Neural progenitor cell (in vitro differentiated cells): ENCODE measurements around the gene MARS1. TPM values are rescaled to one million over a fixed set of nuclear protein-coding genes. Genes with fewer than 3 reads are reported as not detected.

Experiments used
- DNase-seq: peaks from one replicate; pipeline ENCODE4 v3.0.0-alpha.2; 2016; ENCODE audit warnings: low spot score
- H2AFZ ChIP-seq: fragments of 200-600 bp; sonication (generic); replicated peaks from 2 replicates; pipeline ENCODE4 v1.6.1; 2016; ENCODE audit warnings: antibody characterized with exemption
- H3F3A ChIP-seq: fragments of 200-600 bp; sonication (generic); 2 replicates; pipeline ENCODE4 v1.6.1; 2016; ENCODE audit warnings: antibody characterized with exemption, low read depth
- H3K27ac ChIP-seq: fragments of 200-600 bp; sonication (generic); 2 replicates; pipeline ENCODE4 v1.5.1; 2016; ENCODE audit warnings: mild to moderate bottlenecking
- H3K27me3 ChIP-seq: fragments of 200-600 bp; sonication (generic); 2 replicates; pipeline ENCODE4 v1.6.1; 2016; ENCODE audit warnings: mild to moderate bottlenecking, moderate library complexity
- H3K36me3 ChIP-seq: fragments of 200-600 bp; sonication (generic); 2 replicates; pipeline ENCODE4 v1.5.1; 2016
- H3K4me1 ChIP-seq: fragments of 200-600 bp; sonication (generic); 2 replicates; pipeline ENCODE4 v1.6.1; 2016; ENCODE audit warnings: mixed run types
- H3K4me2 ChIP-seq: fragments of 200-600 bp; sonication (generic); 2 replicates; pipeline ENCODE4 v1.6.1; 2016
- H3K4me3 ChIP-seq: fragments of 200-600 bp; sonication (generic); 2 replicates; pipeline ENCODE4 v1.5.1; 2016
- H3K79me2 ChIP-seq: fragments of 200-600 bp; sonication (generic); 2 replicates; pipeline ENCODE4 v1.6.1; 2016; ENCODE audit warnings: low read depth
- H3K9ac ChIP-seq: fragments of 200-600 bp; sonication (generic); 2 replicates; pipeline ENCODE4 v1.6.1; 2016
- H3K9me3 ChIP-seq: fragments of 200-600 bp; sonication (generic); 2 replicates; pipeline ENCODE4 v1.5.1; 2016; ENCODE audit warnings: low read depth
- H4K20me1 ChIP-seq: fragments of 200-600 bp; sonication (generic); 2 replicates; pipeline ENCODE4 v1.6.1; 2016; ENCODE audit warnings: low read depth
- H3K27ac Mint-ChIP-seq: 3 replicates; pipeline ENCODE4 v1.8.0; 2021; ENCODE audit warnings: mixed read lengths
- H3K27me3 Mint-ChIP-seq: 2 replicates; pipeline ENCODE4 v1.8.0; 2022; ENCODE audit warnings: low read depth, mild to moderate bottlenecking, inconsistent platforms, moderate library complexity, mixed read lengths; ENCODE audit not compliant: insufficient read depth
- H3K36me3 Mint-ChIP-seq: 3 replicates; pipeline ENCODE4 v1.8.0; 2021; ENCODE audit warnings: mixed read lengths
- H3K4me1 Mint-ChIP-seq: 3 replicates; pipeline ENCODE4 v1.8.0; 2021; ENCODE audit warnings: mixed read lengths
- H3K4me3 Mint-ChIP-seq: 3 replicates; pipeline ENCODE4 v1.8.0; 2021; ENCODE audit warnings: mild to moderate bottlenecking, moderate library complexity, mixed read lengths
- H3K9me3 Mint-ChIP-seq: 3 replicates; pipeline ENCODE4 v1.8.0; 2020; ENCODE audit warnings: mixed read lengths
- CTCF ChIP-seq: fragments of 200-600 bp; sonication (generic); IDR thresholded peaks from 2 replicates; pipeline ENCODE4 v1.5.1; 2017; ENCODE audit warnings: antibody characterized with exemption, mild to moderate bottlenecking
- EZH2 ChIP-seq: fragments of 200-600 bp; sonication (generic); IDR thresholded peaks from 2 replicates; pipeline ENCODE4 v1.6.1; 2017; ENCODE audit warnings: antibody characterized with exemption, mild to moderate bottlenecking, moderate library complexity
- EZH2phosphoT487 ChIP-seq: fragments of 200-600 bp; sonication (generic); IDR thresholded peaks from 2 replicates; pipeline ENCODE4 v1.6.1; 2017; ENCODE audit warnings: antibody characterized with exemption
- total RNA-seq: library from RNA; depleted of rRNA; stranded (reverse); fragments of >200 nt; gene quantifications from 2 replicates; pipeline ENCODE4 v1.2.3, GENCODE V29; 2015; ENCODE audit warnings: low replicate concordance

The MARS1 gene
- total RNA-seq, 1 donor from 2014 or later, result 109 TPM

- no peak for TF ChIP-seq EZH2phosphoT487
- TF ChIP-seq EZH2, result no peak
- no peak for TF ChIP-seq CTCF
- Mint-ChIP-seq H3K36me3 (no peaks in the 10 kb centered on the region), H3K4me3 (no peak overlapping the region), H3K4me1 (peaks cover 2% of the 10 kb centered on the region), H3K27ac (no peak overlapping the region), H3K9me3 (no peaks in the 10 kb centered on the region), H3K27me3 (peaks cover 28% of the 10 kb centered on the region)
- DNase-seq, result no peak
- peaks cover 82% of the 10 kb centered on the region for H3K27me3 ChIP-seq
- H2AFZ ChIP-seq, result no peak overlapping the region
- peaks cover 11% of the 10 kb centered on the region for H3K4me1 ChIP-seq
- H3K27ac ChIP-seq, result no peak overlapping the region
- H3K4me2 ChIP-seq, result no peak overlapping the region
- no peaks in the 10 kb centered on the region for H3K9me3 ChIP-seq
- H3K9ac ChIP-seq, result no peak overlapping the region
- H3K4me3 ChIP-seq, result no peak overlapping the region
- peaks cover 2% of the 10 kb centered on the region for H4K20me1 ChIP-seq
- H3F3A ChIP-seq, result peaks cover 3% of the 10 kb centered on the region
- no peaks in the 10 kb centered on the region for H3K36me3 ChIP-seq
- no peaks in the 10 kb centered on the region for H3K79me2 ChIP-seq
Observed at GRCh38 chr12:57479043-57479375, 8.9 kb upstream of the MARS1 start.

- Histone ChIP-seq H3K36me3 (no peaks in the 10 kb centered on the region), H4K20me1 (peaks cover 2% of the 10 kb centered on the region), H3F3A (peaks cover 3% of the 10 kb centered on the region), H3K4me2 (no peak within 1 kb of the TSS), H3K4me1 (peaks cover 11% of the 10 kb centered on the region), H3K9ac (no peak within 1 kb of the TSS), H3K79me2 (no peaks in the 10 kb centered on the region), H3K4me3 (no peak within 1 kb of the TSS), H3K9me3 (no peaks in the 10 kb centered on the region), H3K27me3 (peaks cover 77% of the 10 kb centered on the region), H3K27ac (no peak within 1 kb of the TSS), H2AFZ (no peak within 1 kb of the TSS)
- Mint-ChIP-seq H3K4me3 (no peak within 1 kb of the TSS), H3K4me1 (peaks cover 2% of the 10 kb centered on the region), H3K27me3 (peaks cover 28% of the 10 kb centered on the region), H3K9me3 (no peaks in the 10 kb centered on the region), H3K27ac (peak within 1 kb of the TSS; percentile 9), H3K36me3 (no peaks in the 10 kb centered on the region)
- TF ChIP-seq EZH2 (no peak), EZH2phosphoT487 (no peak), CTCF (no peak)
- DNase-seq, result no peak
Observed at GRCh38 chr12:57479376-57480115, 8.3 kb upstream of the MARS1 start, which contains the start of gene ARHGAP9. Gene ARHGAP9 (minus strand): TSS chr12:57479866. CDS start chr12:57479406, 460 bp downstream.

GRCh38 chr12:57481671-57482070 lies 6.2 kb upstream of the MARS1 start:
- Mint-ChIP-seq H3K36me3 (no peaks in the 10 kb centered on the region), H3K4me1 (peaks cover 2% of the 10 kb centered on the region), H3K4me3 (no peak overlapping the region), H3K27me3 (peaks cover 25% of the 10 kb centered on the region), H3K9me3 (no peaks in the 10 kb centered on the region), H3K27ac (peak overlapping the region; percentile 64)
- H4K20me1 ChIP-seq, result no peaks in the 10 kb centered on the region
- H3K9me3 ChIP-seq, result no peaks in the 10 kb centered on the region
- H3F3A ChIP-seq, result no peaks in the 10 kb centered on the region
- H3K4me1 ChIP-seq, result no peaks in the 10 kb centered on the region
- TF ChIP-seq EZH2phosphoT487 (no peak), CTCF (no peak), EZH2 (no peak)
- H3K4me3 ChIP-seq, result no peak overlapping the region
- no peaks in the 10 kb centered on the region for H3K79me2 ChIP-seq
- H3K27ac ChIP-seq, result no peak overlapping the region
- no peaks in the 10 kb centered on the region for H3K36me3 ChIP-seq
- no peak for DNase-seq
- peaks cover 56% of the 10 kb centered on the region for H3K27me3 ChIP-seq
- H3K4me2 ChIP-seq, result no peak overlapping the region
- H2AFZ ChIP-seq, result no peak overlapping the region
- H3K9ac ChIP-seq, result no peak overlapping the region
